ENCODE data around the gene TNP2.
"Not testable (repeated sequence)": the region's sequence is repeated elsewhere in the genome, so short reads cannot be mapped to it uniquely, and the experiment has no call there.

TNP2 gene

DNA sequence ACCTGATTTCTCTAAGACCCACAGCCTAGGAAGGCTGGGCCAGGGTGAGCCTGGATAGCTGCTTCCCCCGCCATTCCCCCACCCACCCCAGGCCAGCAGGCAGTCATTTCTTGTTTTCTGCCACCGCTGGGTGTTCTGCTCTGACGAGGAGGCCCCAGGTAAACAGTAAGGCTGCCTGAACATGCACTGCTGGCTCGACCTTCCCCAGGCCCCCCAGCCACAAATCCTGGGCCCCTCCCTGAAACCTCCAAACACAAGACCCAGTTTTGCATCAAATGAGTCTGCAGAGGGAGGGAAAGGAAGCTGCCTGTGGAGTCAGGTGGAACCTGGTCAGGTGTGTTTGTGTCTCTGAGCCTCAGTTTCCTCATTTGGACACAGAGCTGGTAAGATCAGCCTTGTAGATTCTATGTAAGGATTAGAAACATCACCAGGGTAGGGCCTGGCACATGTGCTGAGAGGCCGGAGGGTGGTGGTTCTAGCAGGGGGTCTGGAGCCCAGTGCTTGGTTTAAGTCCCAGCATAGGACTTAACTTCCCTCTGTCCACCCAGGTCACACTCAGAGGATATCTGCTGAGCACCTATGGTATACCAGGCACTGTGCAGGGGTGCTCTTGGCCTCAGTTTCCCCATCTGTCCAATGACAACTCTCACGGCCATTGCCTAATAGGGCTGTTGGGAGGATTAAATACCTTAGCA lies 30.9 kb upstream of the TNP2 start:
- no peak for DNase-seq

DNA sequence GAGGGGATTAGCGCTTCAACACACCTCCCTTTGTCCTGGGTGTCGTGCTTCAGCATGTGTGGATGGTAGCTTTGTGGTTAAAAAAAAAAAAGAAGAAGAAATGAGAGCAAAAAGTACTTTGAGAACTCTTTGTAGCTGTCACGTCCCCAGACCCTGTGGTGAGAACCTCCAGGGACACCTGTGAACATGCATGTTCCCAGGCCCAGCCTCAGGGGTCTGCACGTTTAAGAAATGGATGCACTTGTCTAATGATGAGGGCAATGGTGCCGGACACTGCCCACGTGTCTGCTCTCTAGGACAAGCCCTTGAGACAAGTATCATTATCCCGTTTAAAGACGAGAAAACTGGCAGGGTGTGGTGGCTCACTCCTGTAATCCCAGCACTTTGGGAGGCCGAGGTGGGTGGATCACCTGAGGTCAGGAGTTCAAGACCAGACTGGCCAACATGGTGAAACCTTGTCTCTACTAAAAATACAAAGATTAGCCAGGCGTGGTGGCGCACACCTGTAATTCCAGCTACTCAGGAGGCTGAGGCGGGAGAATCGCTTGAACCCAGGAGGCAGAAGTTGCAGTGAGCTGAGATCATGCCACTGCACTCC lies 29.9 kb upstream of the TNP2 start:
- not testable (repeated sequence) for DNase-seq

- no peak for DNase-seq
Measured at GRCh38 chr16:11298143-11298900, 29.2 kb upstream of the TNP2 start.

DNA sequence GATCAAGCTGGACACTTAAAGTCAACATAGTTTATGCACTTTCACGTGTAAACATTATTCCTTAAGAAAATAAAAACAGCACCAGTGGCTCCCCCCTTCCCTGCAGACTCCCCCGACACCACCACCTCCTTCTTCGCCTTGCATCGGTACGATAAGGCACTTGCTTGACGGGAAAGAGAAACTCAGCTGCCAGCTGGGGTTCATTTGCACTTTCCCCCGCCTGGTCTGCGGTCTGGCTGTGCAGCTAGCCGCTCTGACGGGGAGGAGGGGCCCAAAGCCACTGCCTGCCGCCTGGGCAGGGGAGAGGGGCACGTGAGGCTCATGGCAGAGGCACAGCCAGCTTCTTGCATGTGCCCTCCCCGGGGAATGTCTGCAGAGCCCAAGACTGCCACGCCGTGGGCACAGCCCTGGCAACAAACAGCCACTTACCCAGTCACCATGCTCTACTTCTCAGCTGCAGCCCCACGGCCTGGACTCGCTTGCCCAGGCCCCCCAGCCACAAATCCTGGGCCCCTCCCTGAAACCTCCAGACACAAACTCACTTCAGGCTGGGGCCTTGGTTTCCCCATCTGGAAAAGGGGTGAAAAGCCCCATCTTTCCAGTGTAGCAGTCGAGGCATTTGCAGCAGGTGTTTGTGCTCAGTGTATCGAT lies 28.5 kb upstream of the TNP2 start:
- DNase-seq: peak; percentile 56 to 80 (median 76)

DNA sequence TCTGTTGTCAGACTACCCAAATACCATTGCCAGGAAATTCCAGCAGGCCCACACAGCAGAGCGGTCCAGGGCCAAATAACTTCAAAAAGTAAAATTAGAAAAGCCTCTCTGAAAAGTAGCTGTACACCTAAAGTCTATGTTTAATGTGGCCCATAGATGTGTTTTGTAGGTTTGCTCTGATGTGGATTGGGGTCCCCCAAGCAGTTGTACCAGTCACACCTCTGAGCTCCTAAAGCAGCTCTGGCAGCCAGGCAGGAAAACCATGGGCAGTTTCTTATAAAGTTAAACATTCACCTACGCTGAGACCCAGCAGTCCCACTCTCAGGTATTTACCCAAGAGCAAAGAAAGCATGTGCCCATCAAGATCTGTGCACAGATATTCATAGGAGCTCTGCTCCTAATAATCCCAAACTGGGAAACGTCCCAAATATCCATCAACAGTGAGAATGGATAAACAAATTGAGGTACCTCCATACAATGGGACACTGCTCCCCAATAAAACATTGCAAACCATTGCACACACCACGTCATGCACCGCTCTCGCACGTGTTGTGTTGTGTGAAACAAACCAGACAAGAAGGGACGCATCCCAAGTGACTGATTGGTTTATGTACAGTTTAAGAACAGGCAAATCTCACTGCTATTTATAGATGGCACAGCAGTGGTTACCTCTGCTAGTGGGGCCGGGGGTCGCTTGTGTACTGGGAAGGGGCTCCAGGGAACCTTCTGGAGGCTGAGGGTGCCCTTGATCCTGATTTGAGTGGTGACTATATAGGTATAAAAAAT lies 27.8 kb upstream of the TNP2 start:
- DNase-seq: no peak

DNA sequence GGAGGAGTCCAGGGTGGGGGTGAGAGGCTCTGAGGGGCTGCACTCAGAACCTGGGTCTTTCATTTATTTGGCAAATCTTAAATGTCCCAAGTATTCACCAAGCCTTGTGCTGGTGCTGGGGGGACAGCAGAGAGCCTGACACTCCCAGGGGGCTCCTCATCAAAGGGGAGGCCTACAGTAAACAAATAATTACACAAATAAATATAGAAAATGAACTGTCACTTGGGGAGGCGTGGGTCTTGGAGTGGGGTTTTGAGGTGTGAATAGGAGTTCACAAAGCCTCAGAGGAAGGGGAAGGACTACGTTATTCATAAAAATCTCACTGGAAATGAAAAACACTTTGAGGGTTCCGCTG lies 27.2 kb upstream of the TNP2 start:
- DNase-seq: no peak

DNA sequence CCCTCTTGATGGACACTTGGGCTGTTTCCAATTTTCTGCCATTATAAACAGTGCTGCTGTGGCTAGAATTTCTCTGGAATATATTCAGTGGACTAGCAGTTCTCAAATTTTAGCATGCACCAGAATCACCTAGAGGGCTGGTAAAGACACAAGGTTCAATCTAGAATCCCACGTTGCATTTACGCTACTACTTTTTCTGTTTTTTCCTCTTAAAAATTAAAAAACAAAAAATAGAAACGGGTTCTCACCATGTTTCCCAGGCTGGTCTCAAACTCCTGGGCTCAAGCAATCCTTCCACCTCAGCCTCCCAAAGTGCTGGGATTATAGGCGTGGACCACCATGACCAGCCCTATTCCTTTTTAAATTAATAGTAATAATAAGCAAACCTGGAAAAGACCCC lies 26.5 kb upstream of the TNP2 start:
- DNase-seq: no peak

GRCh38 chr16:11292076-11292748 lies 23.1 kb upstream of the TNP2 start:
- no peak for DNase-seq

- no peak for DNase-seq
Measured at GRCh38 chr16:11291091-11291703, 22.1 kb upstream of the TNP2 start.

DNA sequence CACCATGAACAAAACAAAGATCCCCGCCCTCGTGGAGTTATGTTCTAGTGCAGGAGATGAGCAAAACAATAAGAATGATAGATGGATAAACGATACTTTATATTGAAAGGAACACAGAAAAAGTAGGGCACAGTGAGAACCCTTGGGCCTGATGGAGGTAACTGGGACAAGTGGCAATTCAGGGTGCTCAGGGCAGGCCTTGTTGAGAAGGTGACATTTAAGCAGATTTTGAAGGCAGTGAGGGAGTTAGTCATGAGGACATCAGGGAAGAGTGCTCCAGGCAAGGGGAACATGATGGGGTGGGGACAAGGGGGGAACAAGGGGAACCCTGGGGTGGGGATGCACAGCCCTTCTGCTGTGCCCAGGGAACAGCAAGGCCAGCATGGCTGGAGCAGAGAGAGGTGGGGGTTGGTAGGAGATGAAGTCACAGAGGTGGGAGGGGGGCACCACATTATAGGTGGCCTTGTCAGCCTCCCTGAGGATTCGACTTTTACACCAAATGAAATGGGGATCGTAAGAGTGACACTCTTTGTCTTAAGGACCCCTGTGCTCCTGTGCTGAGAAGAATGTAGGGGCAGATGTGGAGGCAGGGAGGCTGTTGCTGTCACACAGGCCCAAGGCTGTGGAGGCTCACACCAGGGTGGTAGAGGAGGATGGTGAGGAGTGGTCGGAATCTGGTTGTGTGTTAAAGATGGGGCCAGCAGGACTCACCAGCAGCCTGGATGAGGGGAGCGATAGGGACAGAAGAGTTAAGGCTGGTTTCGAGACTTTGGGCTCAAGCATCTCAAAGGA lies 21.2 kb upstream of the TNP2 start:
- no peak for DNase-seq

DNA sequence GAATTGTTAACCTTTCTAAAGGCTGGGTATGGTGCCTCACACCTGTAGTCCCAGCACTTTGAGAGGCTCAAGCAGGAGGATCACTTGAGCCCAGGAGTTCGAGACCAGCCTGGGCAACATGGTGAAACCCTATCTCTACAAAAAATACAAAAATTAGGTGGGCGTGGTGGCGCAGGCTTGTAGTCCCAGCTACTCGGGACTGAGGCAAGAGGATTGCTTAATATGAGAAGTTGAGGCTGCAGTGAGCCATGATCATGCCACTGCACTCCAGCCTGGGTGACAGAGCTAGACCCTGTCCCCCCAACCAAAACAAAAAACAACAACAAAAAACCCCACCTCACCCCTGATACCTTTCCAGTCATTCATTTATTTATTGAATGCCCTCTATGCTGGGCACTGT lies 20.6 kb upstream of the TNP2 start:
- DNase-seq: not testable (repeated sequence)

DNA sequence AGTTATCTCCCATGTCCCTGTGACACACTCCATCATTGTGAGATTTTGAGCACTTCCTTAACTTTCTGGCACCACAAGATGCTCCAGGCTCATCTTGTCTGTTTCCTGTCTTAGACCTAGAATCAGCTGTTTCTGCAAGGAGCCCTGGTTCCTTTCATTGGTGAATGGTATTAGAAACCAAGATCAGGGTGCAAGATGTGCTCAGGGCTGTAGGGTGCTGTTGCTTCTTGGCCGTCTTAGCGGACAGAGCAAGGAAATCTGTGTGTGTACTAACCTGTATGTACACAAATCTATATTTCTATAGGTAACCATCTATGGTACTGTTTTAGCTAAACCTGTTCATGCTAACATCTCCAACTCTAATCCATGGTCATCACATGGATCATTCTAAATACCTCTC lies 20.1 kb upstream of the TNP2 start:
- no peak for DNase-seq

DNA sequence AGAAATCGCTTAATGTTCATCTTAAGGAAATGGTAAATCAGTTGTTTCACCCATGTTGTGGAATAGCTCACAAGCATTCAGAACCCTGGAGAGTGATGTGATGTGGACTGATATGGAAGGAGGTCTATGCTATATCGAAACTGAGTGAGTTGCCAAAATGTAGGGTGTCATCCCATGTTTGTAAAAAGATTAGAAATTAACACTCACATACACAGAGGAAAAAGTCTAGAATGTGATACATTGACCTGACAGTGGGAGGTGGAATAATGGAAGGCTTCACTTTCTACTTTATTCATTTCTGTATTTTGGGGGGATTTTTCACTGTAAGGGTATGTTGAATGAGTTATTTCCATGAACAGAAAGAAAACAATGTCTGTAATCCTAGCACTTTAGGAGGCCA lies 16.7 kb upstream of the TNP2 start:
- no peak for DNase-seq

DNA sequence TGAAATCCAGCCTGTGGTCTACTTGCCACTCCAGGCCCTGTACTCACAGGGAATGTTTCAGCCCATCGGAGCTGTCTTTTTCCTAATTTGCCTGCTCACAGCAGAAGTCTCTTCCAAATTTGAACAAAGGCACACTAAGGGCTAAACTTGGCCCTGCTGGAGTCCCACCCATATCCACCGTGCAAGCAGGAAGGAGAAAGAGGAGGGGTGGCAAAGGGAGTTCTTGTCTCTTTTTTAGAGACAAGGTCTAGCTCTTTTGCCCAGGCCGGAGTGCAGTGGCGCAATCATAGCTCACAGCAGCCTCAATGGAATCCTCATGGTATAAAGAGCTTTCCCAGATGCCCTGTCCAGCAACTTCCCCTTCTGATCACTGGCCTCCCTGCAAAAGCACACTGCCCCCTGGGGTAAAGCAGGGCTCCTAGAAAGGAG lies 14.7 kb upstream of the TNP2 start:
- no peak for DNase-seq

- DNase-seq: no peak
Measured at GRCh38 chr16:11280616-11281522, 11.7 kb upstream of the TNP2 start, which contains the start of gene PRM1. PRM1 (minus strand) TSS chr16:11281330; CDS start chr16:11281238, 92 bp downstream.

- DNase-seq: no peak
Measured at GRCh38 chr16:11278681-11279628, 9.8 kb upstream of the TNP2 start.

GRCh38 chr16:11277607-11278337 lies 8.6 kb upstream of the TNP2 start:
- no peak for DNase-seq
